Measurements from ENCODE around the gene CTSS.

CTSS gene

GRCh38 chr1:150765296-150765976 lies at the start of gene CTSS:
TSS of gene CTSS (minus strand) at chr1:150765778. CDS start at chr1:150764763, 1,015 bp downstream.
- DNase-seq (ENCODE audit: low read depth) = peak; percentile 86
- H3K4me3 ChIP-seq (ENCODE audit: low read depth, low read length) = peak within 1 kb of the TSS; percentile 87
- TF ChIP-seq CTCF (IDR thresholded peaks at IDR 0.05; ENCODE audit: low read depth, low read length) (no peak), MYC (IDR thresholded peaks at IDR 0.05; ENCODE audit: low read depth, low read length) (no peak), MAX (IDR thresholded peaks at IDR 0.05; ENCODE audit: low read depth, low read length) (no peak), POLR2A (IDR thresholded peaks at IDR 0.05; ENCODE audit: extremely low read depth, insufficient read length) (no peak)

- peak; percentile 58 for DNase-seq (ENCODE audit: low read depth)
- TF ChIP-seq CTCF (IDR thresholded peaks at IDR 0.05; ENCODE audit: low read depth, low read length) (peak; percentile 77), POLR2A (IDR thresholded peaks at IDR 0.05; ENCODE audit: extremely low read depth, insufficient read length) (no peak)
Measured at GRCh38 chr1:150813028-150813707, 47.6 kb upstream of the CTSS start.

GRCh38 chr1:150810958-150811659 lies 45.5 kb upstream of the CTSS start:
- H3K4me3 ChIP-seq (ENCODE audit: low read depth, low read length) = no peak overlapping the region
- no peak for DNase-seq (ENCODE audit: low read depth)
- TF ChIP-seq POLR2A (IDR thresholded peaks at IDR 0.05; ENCODE audit: extremely low read depth, insufficient read length) = no peak
- TF ChIP-seq CTCF (IDR thresholded peaks at IDR 0.05; ENCODE audit: low read depth, low read length) = no peak
- TF ChIP-seq MAX (IDR thresholded peaks at IDR 0.05; ENCODE audit: low read depth, low read length) = no peak
- TF ChIP-seq MYC (IDR thresholded peaks at IDR 0.05; ENCODE audit: low read depth, low read length) = no peak

More at GRCh38 chr1:150813028-150813707, 47.6 kb upstream of the CTSS start:
- no peak overlapping the region for H3K4me3 ChIP-seq (ENCODE audit: low read depth, low read length)

- no peak for TF ChIP-seq MYC (IDR thresholded peaks at IDR 0.05; ENCODE audit: low read depth, low read length)
- TF ChIP-seq MAX (IDR thresholded peaks at IDR 0.05; ENCODE audit: low read depth, low read length) = no peak
- no peak for TF ChIP-seq POLR2A (IDR thresholded peaks at IDR 0.05; ENCODE audit: extremely low read depth, insufficient read length)
- TF ChIP-seq CTCF (IDR thresholded peaks at IDR 0.05; ENCODE audit: low read depth, low read length) = no peak
- DNase-seq (ENCODE audit: low read depth) = no peak
- no peak overlapping the region for H3K4me3 ChIP-seq (ENCODE audit: low read depth, low read length)
Measured at GRCh38 chr1:150809651-150810050, 44.1 kb upstream of the CTSS start.

- H3K4me3 ChIP-seq (ENCODE audit: low read depth, low read length) = no peak overlapping the region
- DNase-seq (ENCODE audit: low read depth) = no peak
- TF ChIP-seq CTCF (IDR thresholded peaks at IDR 0.05; ENCODE audit: low read depth, low read length) (no peak), POLR2A (IDR thresholded peaks at IDR 0.05; ENCODE audit: extremely low read depth, insufficient read length) (no peak), MYC (IDR thresholded peaks at IDR 0.05; ENCODE audit: low read depth, low read length) (no peak), MAX (IDR thresholded peaks at IDR 0.05; ENCODE audit: low read depth, low read length) (no peak)
Measured at GRCh38 chr1:150808846-150809245, 43.3 kb upstream of the CTSS start.

All from NB4 (cell line).